GM12878 (cell line): ENCODE measurements around the gene TK1.

Source experiments
- CBX3 ChIP-seq: fragments of 200-600 bp; sonication (generic); IDR thresholded peaks from 2 replicates; pipeline ENCODE4 v1.6.1; 2016; ENCODE audit warnings: low read depth, borderline replicate concordance
- CTCF ChIP-seq, 3 experiments: IDR thresholded peaks in 2 of 3; conservative IDR thresholded peaks in 1 of 3; 2 replicates each; pipeline ENCODE4 v1.5.1; 2011; ENCODE audit warnings: low read depth in 3 of 3, low read length in 3 of 3, mild to moderate bottlenecking in 3 of 3, control low read depth in 2 of 3, moderate library complexity in 2 of 3, inconsistent platforms in 1 of 3, mixed read lengths in 1 of 3; ENCODE audit not compliant: control insufficient read depth in 2 of 3, insufficient read depth in 1 of 3; ENCODE audit errors: extremely low read depth in 1 of 3
- ELK1 ChIP-seq: IDR thresholded peaks from 2 replicates; pipeline ENCODE4 v1.6.1; 2012; ENCODE audit warnings: low read depth, low read length, improper control_type of control experiment
- MTA3 ChIP-seq: IDR thresholded peaks from 2 replicates; pipeline ENCODE4 v1.6.1; 2012; ENCODE audit warnings: low read length, inconsistent platforms, borderline replicate concordance
- MYC ChIP-seq: IDR thresholded peaks from 2 replicates; pipeline ENCODE4 v1.6.1; 2011; ENCODE audit warnings: mild to moderate bottlenecking, low read length, moderate library complexity, inconsistent platforms; ENCODE audit not compliant: insufficient read depth, insufficient replicate concordance, insufficient read length, severe bottlenecking
- NFIC ChIP-seq: IDR thresholded peaks from 2 replicates; pipeline ENCODE4 v1.6.1; 2012; ENCODE audit warnings: low read depth, mild to moderate bottlenecking, inconsistent platforms, low read length, moderate library complexity
- NFYB ChIP-seq: IDR thresholded peaks from 2 replicates; pipeline ENCODE4 v1.6.1; 2011; ENCODE audit warnings: low read depth, mild to moderate bottlenecking, low read length, improper control_type of control experiment, moderate library complexity; ENCODE audit not compliant: insufficient read depth
- POLR2A ChIP-seq: IDR thresholded peaks from 2 replicates; pipeline ENCODE4 v1.6.1; 2011; ENCODE audit warnings: low read depth, mild to moderate bottlenecking, low read length
- RELA ChIP-seq: fragments of 450-650 bp; IDR thresholded peaks from 2 replicates; pipeline ENCODE4 v1.8.0; 2014; ENCODE audit warnings: borderline replicate concordance; ENCODE audit not compliant: partially characterized antibody
- SIN3A ChIP-seq: IDR thresholded peaks from 2 replicates; pipeline ENCODE4 v1.6.1; 2012; ENCODE audit warnings: low read depth, low read length, improper control_type of control experiment
- SIX5 ChIP-seq: IDR thresholded peaks from 2 replicates; pipeline ENCODE4 v1.6.1; 2011; ENCODE audit warnings: mild to moderate bottlenecking, low read depth, low read length, moderate library complexity; ENCODE audit not compliant: severe bottlenecking
- TCF12 ChIP-seq: IDR thresholded peaks from 2 replicates; pipeline ENCODE4 v1.6.1; 2011; ENCODE audit warnings: low read depth, mild to moderate bottlenecking, low read length
- YBX1 ChIP-seq: fragments of 450-650 bp; IDR thresholded peaks from 2 replicates; pipeline ENCODE4 v1.6.1; 2016; ENCODE audit warnings: antibody characterized with exemption
- TF ChIP-seq, protein P1 (sequence below): IDR thresholded peaks from 2 replicates; pipeline ENCODE4 v1.6.1; 2012; ENCODE audit warnings: low read depth, low read length, improper control_type of control experiment

GRCh38 chr17:78200451-78200850, 13.6 kb upstream of the TK1 start:
- TF ChIP-seq SIX5 (no peak), ELK1 (no peak), POLR2A (no peak), CTCF (IDR thresholded peaks at IDR 0.05 in 2 of 3, conservative IDR thresholded peaks at IDR 0.05 in 1 of 3; ENCODE audit: control insufficient read depth in 2 of 3, extremely low read depth in 1 of 3, insufficient read depth in 1 of 3, low read depth in 3 of 3, low read length in 3 of 3) (no peak), MTA3 (no peak), RELA (no peak), NFIC (no peak), MYC (no peak), SIN3A (no peak), CBX3 (no peak), TCF12 (no peak), YBX1 (no peak), NFYB (no peak)
- TF ChIP-seq, protein P1, sequence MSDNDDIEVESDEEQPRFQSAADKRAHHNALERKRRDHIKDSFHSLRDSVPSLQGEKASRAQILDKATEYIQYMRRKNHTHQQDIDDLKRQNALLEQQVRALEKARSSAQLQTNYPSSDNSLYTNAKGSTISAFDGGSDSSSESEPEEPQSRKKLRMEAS: no peak
